IPS DF 6.9 (cell line): ENCODE results near the gene SLC7A8.

Source experiments
- DNase-seq: peaks from one replicate; pipeline ENCODE4 v3.0.0-alpha.2; 2013; ENCODE audit warnings: low read depth, low spot score
- H3K27ac ChIP-seq: one replicate; pipeline ENCODE4 v1.5.1; 2013; ENCODE audit warnings: low read length, control low read depth
- H3K27me3 ChIP-seq: 2 replicates; pipeline ENCODE4 v1.6.1; 2013; ENCODE audit warnings: mild to moderate bottlenecking, low read length; ENCODE audit not compliant: control insufficient read depth, insufficient read depth
- H3K36me3 ChIP-seq: 2 replicates; pipeline ENCODE4 v1.6.1; 2013; ENCODE audit warnings: low read length; ENCODE audit not compliant: control insufficient read depth, insufficient read depth
- H3K4me1 ChIP-seq: 2 replicates; pipeline ENCODE4 v1.6.1; 2013; ENCODE audit warnings: low read length; ENCODE audit not compliant: control insufficient read depth, insufficient read depth
- H3K4me3 ChIP-seq: 2 replicates; pipeline ENCODE4 v1.5.1; 2013; ENCODE audit warnings: mild to moderate bottlenecking, low read length
- H3K9me3 ChIP-seq: 2 replicates; pipeline ENCODE4 v1.6.1; 2013; ENCODE audit warnings: low read length, inconsistent platforms; ENCODE audit not compliant: control insufficient read depth, insufficient read depth
- WGBS: extraction: QIAGEN DNeasy Blood & Tissue Kit; methylation state at CpG from one replicate; pipeline ENCODE4 v1.1.7; 2013; ENCODE audit warnings: mixed read lengths, missing lambda C conversion rate; ENCODE audit not compliant: insufficient read length, insufficient coverage; 5-methylcytosine and 5-hydroxymethylcytosine counted together

The SLC7A8 gene

DNA sequence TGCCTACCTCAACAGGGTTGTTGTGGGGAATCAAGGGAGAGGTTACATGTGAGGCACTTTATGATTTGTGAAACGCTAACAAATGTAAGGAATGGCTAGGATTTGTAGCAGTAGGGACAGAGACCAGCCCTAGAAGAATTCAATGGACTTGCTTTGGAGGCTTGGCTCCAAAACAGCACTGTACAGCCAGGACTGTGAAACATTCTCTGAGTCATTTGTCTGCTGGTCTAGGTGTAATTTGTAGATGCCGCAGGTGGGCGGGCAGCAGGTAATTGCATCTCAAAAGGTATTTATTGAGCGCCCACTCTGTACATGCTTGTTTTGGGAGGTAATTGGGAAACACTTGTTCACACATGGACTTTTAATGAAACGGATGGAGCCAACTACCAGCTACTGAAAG, 11.4 kb downstream of the SLC7A8 start:
- no peaks in the 10 kb centered on the region for H3K27me3 ChIP-seq
- H3K4me3 ChIP-seq, result no peak overlapping the region
- H3K36me3 ChIP-seq, result no peaks in the 10 kb centered on the region
- DNase-seq, result no peak
- WGBS, result no CpG with 5 or more reads among the region's 5 CpGs
- H3K27ac ChIP-seq, result no peak overlapping the region
- H3K4me1 ChIP-seq, result peaks cover 4% of the 10 kb centered on the region; the same call in 1 of the 2 replicates
- H3K9me3 ChIP-seq, result no peaks in the 10 kb centered on the region

DNA sequence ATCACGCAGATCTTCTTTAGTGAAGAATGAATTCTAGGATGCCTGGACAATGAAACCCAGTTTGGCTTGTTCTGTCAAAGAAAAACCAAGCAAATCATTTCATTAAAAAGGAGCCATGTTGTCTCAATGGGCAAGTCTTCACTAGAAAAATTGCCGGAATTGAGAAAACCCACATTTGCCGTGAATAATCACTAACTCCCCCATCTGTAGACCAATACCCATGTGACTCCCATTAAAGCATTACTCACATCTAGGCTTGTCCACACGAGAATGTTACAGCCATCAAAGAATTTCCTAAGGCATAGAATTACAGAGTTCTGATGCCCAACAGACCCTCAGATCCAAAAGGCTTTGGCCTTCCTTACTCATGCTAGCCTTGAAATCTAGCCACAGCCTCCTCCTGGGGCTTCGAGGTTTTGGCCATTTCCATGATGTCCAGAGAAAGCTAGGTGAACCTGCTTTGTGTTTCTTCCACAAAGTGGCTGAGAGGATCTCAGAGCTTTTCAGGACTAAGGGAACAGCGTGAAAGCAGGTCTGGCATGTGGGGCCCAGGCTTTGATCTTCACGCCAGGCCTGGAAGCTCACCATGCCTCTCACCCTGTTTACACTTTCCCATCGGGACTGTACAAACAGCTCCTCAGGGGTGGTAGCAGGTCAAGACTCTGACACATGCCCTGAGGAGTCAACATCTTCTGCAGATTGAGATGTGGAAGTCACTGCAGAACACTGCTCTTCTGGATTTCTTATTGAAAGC, 12.1 kb downstream of the SLC7A8 start:
- H3K27me3 ChIP-seq, result no peaks in the 10 kb centered on the region
- H3K36me3 ChIP-seq, result no peaks in the 10 kb centered on the region
- no peak for DNase-seq
- no peak overlapping the region for H3K4me3 ChIP-seq
- H3K27ac ChIP-seq, result no peak overlapping the region
- WGBS, result no CpG with 5 or more reads among the region's 8 CpGs
- H3K9me3 ChIP-seq, result no peaks in the 10 kb centered on the region
- peaks cover 4% of the 10 kb centered on the region; the same call in 1 of the 2 replicates for H3K4me1 ChIP-seq

DNA sequence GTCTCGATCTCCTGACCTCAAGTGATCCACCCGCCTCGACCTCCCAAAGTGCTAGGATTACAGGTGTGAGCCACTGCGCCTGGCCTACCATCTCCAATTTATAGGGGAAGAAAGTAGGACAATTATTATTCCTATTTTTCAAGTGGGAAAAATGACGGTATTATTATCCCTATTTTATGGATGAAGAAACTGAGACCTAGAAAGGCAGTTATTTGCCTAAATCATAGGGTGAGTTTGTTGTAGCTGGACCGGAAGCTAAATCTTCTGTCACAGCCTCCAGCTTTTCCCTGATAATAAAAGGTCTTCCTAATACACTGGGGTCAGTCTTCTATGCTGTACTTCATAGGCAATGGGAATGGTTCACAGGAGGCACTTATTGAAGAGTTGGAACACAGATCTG, 13.8 kb downstream of the SLC7A8 start:
- H3K4me1 ChIP-seq, result 0 out of 2 replicates have a peak, but pooled peaks cover 4% of the 10 kb centered on the region
- H3K27me3 ChIP-seq, result no peaks in the 10 kb centered on the region

DNA sequence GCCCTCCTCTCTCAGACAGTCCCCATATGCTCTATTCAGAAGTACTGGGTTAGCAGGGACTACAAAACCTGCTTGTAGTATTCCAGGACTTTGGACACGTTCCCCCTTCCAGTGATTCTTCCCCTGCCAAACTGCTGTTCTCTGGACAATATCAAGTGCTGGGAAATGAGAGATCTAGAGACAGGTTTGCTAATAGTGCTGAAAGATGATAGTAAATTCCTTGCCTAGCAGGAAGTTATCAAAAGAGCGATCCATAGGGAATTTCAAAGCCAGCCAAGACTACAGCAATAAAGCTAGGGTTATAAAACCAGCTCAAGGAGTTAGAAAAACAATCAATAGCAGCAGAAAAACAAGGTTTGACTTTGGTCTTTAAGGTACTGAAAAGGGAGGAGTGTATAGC, 15.2 kb downstream of the SLC7A8 start:
- Histone ChIP-seq H3K27me3 (no peaks in the 10 kb centered on the region), H3K4me3 (no peak overlapping the region), H3K9me3 (no peaks in the 10 kb centered on the region), H3K4me1 (0 out of 2 replicates have a peak, but pooled peaks cover 1% of the 10 kb centered on the region), H3K36me3 (peaks cover 12% of the 10 kb centered on the region; the same call in 1 of the 2 replicates), H3K27ac (no peak overlapping the region)
- DNase-seq, result no peak
- WGBS, result no CpG with 5 or more reads among the region's 2 CpGs

More for the DNA sequence above, 13.8 kb downstream of the SLC7A8 start:
- peaks cover 12% of the 10 kb centered on the region; the same call in 1 of the 2 replicates for H3K36me3 ChIP-seq
- H3K9me3 ChIP-seq, result no peaks in the 10 kb centered on the region
- DNase-seq, result no peak
- H3K4me3 ChIP-seq, result no peak overlapping the region
- WGBS, result no CpG with 5 or more reads among the region's 6 CpGs
- H3K27ac ChIP-seq, result no peak overlapping the region

DNA sequence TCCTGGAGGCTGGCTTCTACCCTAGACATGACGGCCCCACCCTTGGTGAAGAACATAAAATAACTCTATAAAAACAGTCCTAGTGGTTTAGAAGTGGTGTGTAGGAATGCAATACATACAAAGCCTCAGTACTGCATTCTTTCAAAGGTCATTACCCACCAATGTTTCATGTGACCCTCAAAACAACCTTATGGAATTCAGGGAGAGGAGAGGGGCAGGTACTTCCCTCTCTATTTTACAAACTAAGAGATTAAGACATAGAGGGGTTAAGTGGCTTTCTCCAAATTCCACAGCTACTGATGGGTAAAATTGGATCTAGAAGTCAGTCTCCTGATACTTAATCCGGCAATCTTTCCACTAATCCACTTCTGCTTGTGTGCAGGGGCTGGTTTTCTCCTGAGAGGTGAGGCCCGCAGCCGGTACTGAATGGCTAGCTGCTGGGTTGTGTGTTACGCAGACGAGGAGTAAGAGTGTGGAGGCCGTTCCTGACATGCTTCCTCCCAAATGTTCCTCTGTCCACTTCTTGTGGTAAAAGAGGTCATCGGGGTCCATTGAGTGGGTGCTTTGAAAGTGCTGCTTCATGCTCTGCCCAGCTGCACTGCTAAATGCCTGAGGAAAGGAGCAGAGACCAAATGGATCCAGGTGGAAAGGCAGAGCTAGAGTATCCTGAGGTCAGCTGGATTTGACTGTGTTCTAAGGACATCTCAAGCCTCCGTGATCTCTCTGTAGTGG, 16.2 kb downstream of the SLC7A8 start:
- Histone ChIP-seq H3K27me3 (no peaks in the 10 kb centered on the region), H3K9me3 (no peaks in the 10 kb centered on the region), H3K4me1 (0 out of 2 replicates have a peak, but pooled peaks cover 1% of the 10 kb centered on the region), H3K27ac (no peak overlapping the region), H3K4me3 (no peak overlapping the region), H3K36me3 (peaks cover 12% of the 10 kb centered on the region; the same call in 1 of the 2 replicates)
- DNase-seq, result no peak
- no CpG with 5 or more reads among the region's 9 CpGs for WGBS

DNA sequence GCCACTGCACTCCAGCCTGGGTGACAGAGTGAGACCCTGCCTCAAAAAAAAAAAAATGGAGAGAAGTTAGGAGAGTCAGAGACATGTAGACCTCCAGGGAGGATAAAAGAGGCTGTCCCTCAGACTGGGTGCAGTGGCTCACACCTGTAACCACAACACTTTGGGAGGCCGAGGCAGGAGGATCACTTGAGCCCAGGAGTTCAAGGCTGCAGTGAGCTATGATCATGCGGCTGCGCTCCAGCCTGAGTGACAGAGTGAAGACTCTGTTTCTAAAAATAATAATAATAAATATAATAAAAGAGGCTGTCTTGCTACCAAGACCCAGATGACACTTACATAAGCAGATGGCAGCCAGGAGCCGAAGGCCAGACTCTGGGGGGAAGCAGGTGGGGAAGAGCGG, 18.5 kb downstream of the SLC7A8 start:
- H3K4me3 ChIP-seq, result no peak overlapping the region; the same call in 1 of the 2 replicates
- peaks cover 4% of the 10 kb centered on the region; the same call in 1 of the 2 replicates for H3K4me1 ChIP-seq
- no peaks in the 10 kb centered on the region for H3K27me3 ChIP-seq
- DNase-seq, result no peak
- no peaks in the 10 kb centered on the region for H3K9me3 ChIP-seq
- H3K27ac ChIP-seq, result no peak overlapping the region
- H3K36me3 ChIP-seq, result peaks cover 12% of the 10 kb centered on the region; the same call in 1 of the 2 replicates
- WGBS, result no CpG with 5 or more reads among the region's 5 CpGs

DNA sequence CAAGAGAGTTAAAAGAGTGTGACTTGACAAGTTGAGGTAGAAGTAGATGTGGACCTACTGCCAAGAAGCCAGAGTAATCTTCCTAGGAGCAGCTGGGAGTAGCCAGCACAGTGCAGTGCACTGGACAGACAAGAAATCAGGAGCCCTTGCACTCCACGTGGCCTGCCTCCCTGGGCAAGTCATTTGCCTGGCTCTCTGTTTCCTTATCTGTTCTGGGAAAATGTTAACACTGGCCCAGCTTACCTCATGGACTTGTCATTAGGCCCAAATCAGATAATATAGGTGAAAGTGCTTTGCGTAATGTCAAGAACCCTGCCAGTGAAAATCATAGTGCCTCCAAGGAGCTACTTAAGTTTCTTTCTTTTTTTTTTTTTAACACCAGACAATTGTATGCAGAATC, 19.2 kb downstream of the SLC7A8 start:
- no CpG with 5 or more reads among the region's 2 CpGs for WGBS

DNA sequence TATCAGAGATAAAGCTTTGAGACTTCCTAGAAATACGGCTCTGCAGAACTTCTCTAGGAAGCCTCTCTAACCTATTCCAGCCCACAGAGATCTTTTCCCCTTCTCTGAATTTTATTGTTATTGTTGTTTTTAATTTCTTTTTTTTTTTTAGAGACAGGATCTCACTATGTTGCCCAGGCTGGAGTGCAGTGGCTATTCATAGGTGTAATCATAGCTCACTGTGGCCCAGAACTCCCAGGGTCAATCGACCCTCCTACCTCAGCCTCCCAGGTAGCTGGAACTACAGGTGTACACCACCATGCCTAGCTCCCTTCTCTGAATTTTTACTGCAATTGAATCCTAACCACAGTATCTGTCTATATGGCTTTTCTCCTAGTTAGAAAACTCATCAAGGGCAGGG, 19.6 kb downstream of the SLC7A8 start:
- peaks cover 12% of the 10 kb centered on the region; the same call in 1 of the 2 replicates for H3K36me3 ChIP-seq

More for the DNA sequence above, 19.2 kb downstream of the SLC7A8 start:
- Histone ChIP-seq H3K36me3 (peaks cover 12% of the 10 kb centered on the region; the same call in 1 of the 2 replicates), H3K4me3 (no peak overlapping the region), H3K27ac (no peak overlapping the region), H3K27me3 (no peaks in the 10 kb centered on the region), H3K9me3 (no peaks in the 10 kb centered on the region), H3K4me1 (peaks cover 5% of the 10 kb centered on the region; the same call in 1 of the 2 replicates)
- no peak for DNase-seq

DNA sequence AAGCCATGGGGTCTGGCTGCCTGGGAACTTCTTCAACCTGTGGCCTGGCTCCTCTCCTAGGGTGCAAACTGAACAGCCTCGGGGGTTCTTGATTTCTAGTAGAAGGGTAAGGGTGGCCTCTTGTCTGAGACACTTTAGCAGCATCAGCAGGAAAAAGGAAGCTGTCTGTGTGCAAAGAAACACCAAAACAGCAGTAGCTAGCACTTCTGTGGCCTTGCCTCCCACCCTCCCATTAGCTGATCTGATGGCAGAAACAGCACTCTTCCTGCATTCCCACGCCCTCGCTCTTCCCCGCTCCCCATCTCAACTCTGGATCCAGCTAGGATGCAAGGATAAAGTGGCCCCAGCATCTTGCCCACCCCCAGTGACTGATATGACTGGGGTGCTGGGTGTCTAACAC, 20.7 kb downstream of the SLC7A8 start:
- Histone ChIP-seq H3K27ac (no peak overlapping the region), H3K4me1 (peaks cover 5% of the 10 kb centered on the region; the same call in 1 of the 2 replicates), H3K4me3 (no peak overlapping the region), H3K36me3 (peaks cover 12% of the 10 kb centered on the region; the same call in 1 of the 2 replicates), H3K9me3 (no peaks in the 10 kb centered on the region), H3K27me3 (no peaks in the 10 kb centered on the region)
- WGBS, result no CpG with 5 or more reads among the region's 4 CpGs
- no peak for DNase-seq

More for the DNA sequence above, 19.6 kb downstream of the SLC7A8 start:
- DNase-seq, result no peak
- Histone ChIP-seq H3K9me3 (no peaks in the 10 kb centered on the region), H3K27me3 (no peaks in the 10 kb centered on the region), H3K27ac (no peak overlapping the region), H3K4me1 (peaks cover 5% of the 10 kb centered on the region; the same call in 1 of the 2 replicates), H3K4me3 (no peak overlapping the region)
- no CpG with 5 or more reads among the region's 2 CpGs for WGBS

DNA sequence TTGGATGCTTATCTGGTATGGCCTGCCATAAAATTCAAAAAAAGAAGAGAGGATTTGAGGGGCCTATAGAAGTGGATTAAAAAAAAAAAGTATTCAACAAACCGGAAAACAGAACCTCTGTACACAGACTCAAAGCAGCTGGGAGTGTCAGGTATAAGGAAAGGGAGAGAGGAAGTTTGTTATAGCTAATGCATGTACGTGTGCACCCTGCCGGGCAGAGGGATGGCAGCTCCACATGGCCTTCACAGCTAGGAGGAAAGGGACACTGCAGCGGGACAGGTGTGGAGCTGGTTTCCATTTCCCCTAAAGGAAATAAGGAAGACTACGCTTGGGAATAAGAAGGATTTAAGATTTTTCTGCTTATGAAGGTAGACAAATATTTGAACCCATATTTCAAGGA, 21.5 kb downstream of the SLC7A8 start:
- DNase-seq, result no peak
- Histone ChIP-seq H3K27ac (no peak overlapping the region), H3K9me3 (no peaks in the 10 kb centered on the region), H3K4me3 (no peak overlapping the region), H3K27me3 (no peaks in the 10 kb centered on the region), H3K4me1 (peaks cover 5% of the 10 kb centered on the region; the same call in 1 of the 2 replicates), H3K36me3 (peaks cover 12% of the 10 kb centered on the region; the same call in 1 of the 2 replicates)
- no CpG with 5 or more reads among the region's 5 CpGs for WGBS
